Measurements from ENCODE around the gene ATP6V1G2.

ATP6V1G2 gene

DNA sequence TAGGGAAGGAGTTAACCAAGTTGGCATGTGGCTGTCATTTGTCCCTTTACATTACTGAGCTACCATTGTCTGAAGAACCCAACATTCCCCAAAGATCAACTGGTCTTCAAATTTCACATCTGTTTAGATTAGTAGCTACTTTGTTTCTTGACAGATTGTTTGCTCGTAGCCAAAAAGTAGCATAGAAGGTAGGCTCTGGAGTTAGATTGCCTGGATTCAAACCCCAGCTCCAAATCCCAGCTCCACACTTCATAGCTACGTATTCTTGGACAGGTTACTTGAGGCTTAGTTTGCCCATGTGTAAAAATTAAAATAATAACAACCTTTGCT lies 2.1 kb upstream of the ATP6V1G2 start:
- no peak for DNase-seq (ENCODE audit: low read depth in 1 of 2, low spot score in 1 of 2)

GRCh38 chr6:31547727-31548543 lies 1.5 kb upstream of the ATP6V1G2 start:
- no peak for DNase-seq (ENCODE audit: low read depth in 1 of 2, low spot score in 1 of 2)

DNA sequence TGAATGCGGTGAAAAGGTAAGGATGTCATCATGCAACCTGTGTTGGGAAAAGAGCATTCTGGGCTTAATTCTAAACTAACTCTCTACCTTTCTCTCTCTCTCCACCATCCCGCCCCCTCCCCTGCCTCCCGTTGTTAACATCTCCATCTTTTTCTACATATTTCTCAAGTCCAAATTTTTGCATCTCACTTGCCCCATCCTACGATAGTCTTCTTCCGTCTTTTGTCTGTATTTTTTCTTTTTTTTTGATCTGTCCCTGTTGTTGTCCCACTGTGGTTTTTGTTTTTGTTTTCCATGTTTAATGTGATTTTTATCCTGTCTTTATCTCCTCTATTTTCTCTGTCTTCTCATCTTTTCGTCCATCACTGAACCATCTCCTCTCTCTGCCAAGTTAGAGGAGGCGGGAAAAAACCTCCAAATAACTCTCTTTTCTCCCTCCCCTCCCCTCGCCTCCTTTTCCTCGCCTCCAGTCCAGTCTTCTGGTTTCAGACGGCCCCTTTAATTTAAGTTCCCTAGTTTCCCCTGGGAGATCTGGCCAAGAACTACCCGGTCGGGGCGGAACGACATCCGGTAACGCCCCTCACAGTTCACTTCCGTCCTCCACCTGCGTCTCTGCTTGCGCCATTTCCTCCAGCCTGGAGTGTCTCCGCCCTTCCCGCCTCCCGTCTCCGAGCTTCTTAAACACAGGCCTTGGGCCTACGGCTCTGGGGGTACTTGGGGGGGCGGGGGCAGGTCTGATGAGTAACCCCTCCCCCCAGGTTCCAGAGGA lies 734 bp upstream of the ATP6V1G2 start, which contains the start of gene NFKBIL1:
NFKBIL1 (plus strand) TSS at position 651 of the 769 bp plus-strand sequence; CDS start at position 738, 87 bp downstream.
- peak; percentile 77 to 83 for DNase-seq (ENCODE audit: low read depth in 1 of 2, low spot score in 1 of 2)

DNA sequence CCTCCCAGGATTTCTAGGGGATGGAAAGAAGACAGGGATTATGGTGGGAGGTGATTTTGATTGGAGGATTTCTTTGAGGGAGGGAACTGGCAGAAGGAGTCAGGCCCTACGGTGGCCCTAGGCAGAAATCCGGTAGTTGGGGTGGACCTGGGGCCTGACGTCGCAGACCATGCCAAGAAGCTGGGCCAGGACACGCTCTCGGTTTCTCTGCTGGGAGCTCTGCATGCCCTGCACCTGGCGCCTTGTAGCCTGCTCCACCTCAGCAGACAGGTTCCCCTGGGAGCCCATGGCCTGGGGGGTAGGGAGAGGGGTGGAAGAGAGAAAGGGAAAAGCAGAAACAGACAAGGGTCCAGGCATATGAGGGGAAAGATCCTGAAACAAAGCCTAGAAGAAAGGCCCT lies 1.1 kb downstream of the ATP6V1G2 start:
- DNase-seq (ENCODE audit: low read depth in 1 of 2, low spot score in 1 of 2) = no peak

DNA sequence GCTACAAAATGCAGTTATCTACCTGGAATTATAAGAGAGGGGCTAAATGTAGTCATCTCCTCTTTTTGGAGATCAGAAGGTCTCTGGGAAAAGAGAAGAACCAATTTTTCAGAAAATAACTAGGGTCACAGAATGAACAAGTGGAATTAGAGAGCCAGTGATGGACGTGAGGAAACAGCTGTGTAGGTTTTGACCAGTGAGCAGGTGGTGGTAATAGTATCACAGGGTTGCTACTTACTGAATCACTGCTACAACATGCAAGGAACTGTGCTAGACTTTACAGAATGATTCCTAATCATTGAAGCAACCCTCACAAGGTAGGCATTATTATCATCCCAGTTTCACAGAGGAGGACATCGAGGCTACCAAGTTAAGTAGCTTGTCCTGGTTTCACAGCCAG lies 1.7 kb downstream of the ATP6V1G2 start:
- DNase-seq (ENCODE audit: low read depth in 1 of 2, low spot score in 1 of 2) = no peak

DNA sequence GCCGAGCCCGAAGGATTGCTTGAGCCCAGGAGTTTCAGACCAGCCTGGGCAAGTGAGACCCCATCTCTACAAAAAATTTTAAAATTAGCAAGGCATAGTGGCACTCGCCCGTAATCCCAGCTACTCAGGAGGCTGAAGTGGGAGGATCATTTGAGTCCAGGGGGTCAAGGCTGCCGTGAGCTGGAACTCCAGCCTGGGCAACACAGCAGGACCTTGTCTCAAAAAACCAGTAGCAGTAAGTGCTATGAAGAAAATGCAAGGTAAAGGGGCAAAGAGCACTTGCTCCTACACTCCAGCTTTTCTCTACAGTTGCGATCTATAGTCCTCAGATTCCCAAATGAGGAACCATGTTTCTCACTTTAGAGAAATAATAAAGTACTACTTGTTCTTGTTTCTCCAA lies 2.8 kb downstream of the ATP6V1G2 start:
- DNase-seq (ENCODE audit: low read depth in 1 of 2, low spot score in 1 of 2) = no peak

GRCh38 chr6:31541658-31542521 lies 4.5 kb downstream of the ATP6V1G2 start, which contains the start of gene DDX39B:
DDX39B (minus strand) TSS chr6:31542003; CDS start chr6:31540532, 1,471 bp downstream.
- DNase-seq (ENCODE audit: low read depth in 1 of 2, low spot score in 1 of 2) = peak; percentile 87 to 92

GRCh38 chr6:31541059-31541657 lies 5.2 kb downstream of the ATP6V1G2 start:
- peak; percentile 38 to 41 for DNase-seq (ENCODE audit: low read depth in 1 of 2, low spot score in 1 of 2)

GRCh38 chr6:31540640-31541039 lies 5.8 kb downstream of the ATP6V1G2 start:
- DNase-seq (ENCODE audit: low read depth in 1 of 2, low spot score in 1 of 2) = no peak

GRCh38 chr6:31538805-31539400 lies 7.5 kb downstream of the ATP6V1G2 start:
- no peak for DNase-seq (ENCODE audit: low read depth in 1 of 2, low spot score in 1 of 2)

DNA sequence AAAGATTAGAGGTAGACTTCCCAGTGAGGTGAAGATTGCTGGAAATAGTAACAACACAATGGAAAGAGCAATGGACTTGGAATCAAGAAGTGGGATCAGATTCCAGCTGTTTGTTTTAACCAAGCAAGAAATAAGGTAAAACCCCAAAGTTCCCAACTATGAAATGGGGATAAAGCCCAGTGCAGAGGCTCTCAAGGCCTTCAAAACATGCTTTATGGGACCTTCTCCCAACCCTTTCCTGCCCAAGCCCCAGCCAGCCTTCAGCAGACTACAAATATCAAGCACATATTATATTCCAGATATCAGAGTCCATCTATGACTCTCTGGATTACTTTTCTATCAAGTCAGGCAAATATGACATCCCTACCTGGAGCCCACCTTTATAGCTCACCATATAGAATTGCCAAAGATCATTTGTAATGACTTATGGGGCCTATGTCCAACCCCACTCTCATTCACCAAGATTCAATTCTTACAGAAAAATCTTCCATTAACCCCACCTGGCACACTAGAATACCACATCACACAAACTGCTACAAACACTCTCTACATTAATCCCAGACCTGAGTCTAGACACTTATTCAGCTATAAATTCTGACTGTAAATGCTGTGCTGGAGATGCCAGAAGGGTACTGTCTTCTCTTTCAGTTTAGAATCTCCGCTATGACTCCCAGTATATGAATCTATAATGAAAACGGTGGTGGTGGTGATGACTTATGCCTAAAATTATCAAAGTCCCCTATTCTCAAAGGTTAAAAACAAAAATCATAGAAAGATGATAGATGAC lies 10.7 kb downstream of the ATP6V1G2 start:
- no peak for DNase-seq (ENCODE audit: low read depth in 1 of 2, low spot score in 1 of 2)

- no peak for DNase-seq (ENCODE audit: low read depth in 1 of 2, low spot score in 1 of 2)
These were observed 11.8 kb downstream of the ATP6V1G2 start for GRCh38 chr6:31534521-31535040.

GRCh38 chr6:31534011-31534410 lies 12.4 kb downstream of the ATP6V1G2 start:
- no peak for DNase-seq (ENCODE audit: low read depth in 1 of 2, low spot score in 1 of 2)

DNA sequence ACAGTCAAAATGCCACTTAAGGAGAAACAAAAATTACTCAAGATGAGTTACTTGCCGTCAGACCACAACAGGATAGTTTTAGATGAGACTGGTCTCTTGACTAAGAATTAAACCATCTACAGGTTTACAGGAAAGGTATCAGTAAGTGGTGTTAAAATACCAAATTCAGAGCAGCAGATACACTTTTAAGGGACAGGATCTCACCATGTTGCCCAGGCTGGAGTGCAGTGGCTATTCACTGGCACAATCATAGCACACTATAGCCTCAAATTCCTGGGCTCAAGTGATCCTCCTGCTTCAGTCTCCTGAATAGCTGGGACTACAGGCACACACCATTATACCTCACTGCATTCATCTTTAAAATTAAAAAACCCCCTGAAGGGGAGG lies 13.0 kb downstream of the ATP6V1G2 start:
- DNase-seq (ENCODE audit: low read depth in 1 of 2, low spot score in 1 of 2) = no peak

DNA sequence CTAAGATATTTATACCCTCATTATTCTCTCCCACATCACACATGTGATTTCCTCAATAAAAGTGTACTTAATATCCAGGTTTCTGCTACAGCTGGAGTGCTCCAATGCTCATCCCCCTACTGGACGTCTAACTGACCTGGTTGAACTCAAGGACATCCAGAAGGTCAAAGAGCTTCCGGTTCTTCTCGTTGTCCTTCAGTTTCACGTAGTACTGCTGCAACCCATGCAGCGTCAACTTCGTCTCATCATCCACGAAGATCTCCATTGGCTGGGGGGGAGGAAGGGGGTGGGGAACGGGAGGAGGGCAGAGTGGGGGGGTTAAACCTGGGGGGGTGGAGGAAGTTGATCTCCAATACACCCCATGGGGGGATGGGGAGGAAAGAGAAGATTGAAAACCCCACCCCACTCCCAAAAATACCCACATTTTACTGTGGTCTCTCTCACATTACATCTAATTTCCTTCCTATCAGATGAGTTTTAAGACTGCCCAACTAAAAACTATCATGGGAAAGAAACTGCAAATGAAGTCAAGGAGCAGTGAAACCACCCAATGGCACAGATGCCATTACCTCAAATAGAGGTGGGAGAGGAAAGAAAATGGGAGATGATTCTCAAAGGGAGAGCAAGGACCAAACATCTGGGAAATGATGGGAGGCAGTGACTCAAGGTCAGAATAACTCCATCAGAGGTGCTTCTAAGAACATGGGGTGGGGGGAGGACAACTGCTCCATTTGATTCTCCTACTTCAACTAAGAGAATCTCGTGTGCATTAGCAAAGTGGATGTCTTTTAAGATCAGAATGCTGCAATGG lies 13.6 kb downstream of the ATP6V1G2 start:
- no peak for DNase-seq (ENCODE audit: low read depth in 1 of 2, low spot score in 1 of 2)

- no peak for DNase-seq (ENCODE audit: low read depth in 1 of 2, low spot score in 1 of 2)
These were observed 14.4 kb downstream of the ATP6V1G2 start for GRCh38 chr6:31531771-31532643.

- no peak for DNase-seq (ENCODE audit: low read depth in 1 of 2, low spot score in 1 of 2)
These were observed 15.2 kb downstream of the ATP6V1G2 start for GRCh38 chr6:31531162-31531561.

- no peak for DNase-seq (ENCODE audit: low read depth in 1 of 2, low spot score in 1 of 2)
These were observed 15.7 kb downstream of the ATP6V1G2 start for GRCh38 chr6:31530659-31531058.
